NT2/D1 (cell line): ENCODE measurements around the gene MSANTD2.

ENCODE experiments used
- SUZ12 ChIP-seq: IDR thresholded peaks from 2 replicates; pipeline ENCODE4 v1.6.1; 2011; ENCODE audit not compliant: insufficient read length, insufficient read depth; ENCODE audit errors: extremely low read depth
- YY1 ChIP-seq: IDR thresholded peaks from 2 replicates; pipeline ENCODE4 v1.6.1; 2011; ENCODE audit not compliant: insufficient read length, insufficient read depth
- ZNF274 ChIP-seq: IDR thresholded peaks from 2 replicates; pipeline ENCODE4 v1.6.1; 2011; ENCODE audit warnings: mild to moderate bottlenecking, low read depth, low read length

- TF ChIP-seq SUZ12 (no peak), YY1 (no peak), ZNF274 (no peak)
Measured at GRCh38 chr11:124766156-124766555, 34.0 kb downstream of the MSANTD2 start.
